HUES6 (cell line): ENCODE measurements around the gene MACROD2.

Experiments
- H3K27ac ChIP-seq: 2 replicates; pipeline ENCODE4 v1.7.0; 2013; ENCODE audit warnings: low read depth, mild to moderate bottlenecking, low read length, inconsistent platforms
- H3K27me3 ChIP-seq: 2 replicates; pipeline ENCODE4 v1.6.1; 2013; ENCODE audit warnings: low read length; ENCODE audit not compliant: control insufficient read depth, insufficient read depth
- H3K36me3 ChIP-seq: 2 replicates; pipeline ENCODE4 v1.6.1; 2013; ENCODE audit warnings: low read length; ENCODE audit not compliant: control insufficient read depth, insufficient read depth
- H3K4me1 ChIP-seq: 2 replicates; pipeline ENCODE4 v1.6.1; 2013; ENCODE audit warnings: low read length; ENCODE audit not compliant: control insufficient read depth, insufficient read depth
- H3K4me3 ChIP-seq: 2 replicates; pipeline ENCODE4 v1.5.1; 2013; ENCODE audit warnings: low read depth, low read length
- H3K9ac ChIP-seq: one replicate; pipeline ENCODE4 v1.6.1; 2013; ENCODE audit warnings: mild to moderate bottlenecking, low read length
- H3K9me3 ChIP-seq: 2 replicates; pipeline ENCODE4 v1.6.1; 2013; ENCODE audit warnings: low read depth, low read length; ENCODE audit not compliant: control insufficient read depth, insufficient read depth

Gene MACROD2

GRCh38 chr20:15032352-15032622 is 1037.0 kb downstream of the MACROD2 start:
- Histone ChIP-seq H3K4me1 (no peaks in the 10 kb centered on the region), H3K36me3 (no peaks in the 10 kb centered on the region), H3K4me3 (no peak overlapping the region), H3K9me3 (no peaks in the 10 kb centered on the region), H3K9ac (no peak overlapping the region), H3K27ac (no peak overlapping the region), H3K27me3 (no peaks in the 10 kb centered on the region)

- no peaks in the 10 kb centered on the region for H3K27me3 ChIP-seq
- no peaks in the 10 kb centered on the region for H3K36me3 ChIP-seq
- no peaks in the 10 kb centered on the region for H3K9me3 ChIP-seq
- H3K4me1 ChIP-seq: no peaks in the 10 kb centered on the region
- no peak overlapping the region for H3K9ac ChIP-seq
- H3K27ac ChIP-seq: no peak overlapping the region
- no peak overlapping the region for H3K4me3 ChIP-seq
Observed at GRCh38 chr20:15033269-15033668, 1038.0 kb downstream of the MACROD2 start.

GRCh38 chr20:15033891-15034290 is 1038.6 kb downstream of the MACROD2 start:
- H3K27me3 ChIP-seq: no peaks in the 10 kb centered on the region
- H3K36me3 ChIP-seq: no peaks in the 10 kb centered on the region
- no peaks in the 10 kb centered on the region for H3K4me1 ChIP-seq
- no peak overlapping the region for H3K9ac ChIP-seq
- no peaks in the 10 kb centered on the region for H3K9me3 ChIP-seq
- no peak overlapping the region for H3K27ac ChIP-seq
- no peak overlapping the region for H3K4me3 ChIP-seq

- Histone ChIP-seq H3K9ac (no peak overlapping the region), H3K36me3 (no peaks in the 10 kb centered on the region), H3K27ac (no peak overlapping the region), H3K4me1 (no peaks in the 10 kb centered on the region), H3K27me3 (no peaks in the 10 kb centered on the region), H3K4me3 (no peak overlapping the region), H3K9me3 (no peaks in the 10 kb centered on the region)
Observed at GRCh38 chr20:15036948-15037347, 1041.6 kb downstream of the MACROD2 start.

- Histone ChIP-seq H3K9me3 (no peaks in the 10 kb centered on the region), H3K4me3 (no peak overlapping the region), H3K36me3 (no peaks in the 10 kb centered on the region), H3K27ac (no peak overlapping the region), H3K4me1 (no peaks in the 10 kb centered on the region), H3K9ac (no peak overlapping the region), H3K27me3 (no peaks in the 10 kb centered on the region)
Observed at GRCh38 chr20:15039088-15039752, 1043.9 kb downstream of the MACROD2 start.

GRCh38 chr20:15042723-15043122 is 1047.4 kb downstream of the MACROD2 start:
- Histone ChIP-seq H3K27me3 (no peaks in the 10 kb centered on the region), H3K4me1 (no peaks in the 10 kb centered on the region), H3K9ac (no peak overlapping the region), H3K27ac (no peak overlapping the region), H3K9me3 (no peaks in the 10 kb centered on the region), H3K36me3 (no peaks in the 10 kb centered on the region), H3K4me3 (no peak overlapping the region)

- Histone ChIP-seq H3K4me3 (no peak overlapping the region), H3K9ac (no peak overlapping the region), H3K9me3 (no peaks in the 10 kb centered on the region), H3K4me1 (no peaks in the 10 kb centered on the region), H3K27me3 (no peaks in the 10 kb centered on the region), H3K27ac (no peak overlapping the region), H3K36me3 (no peaks in the 10 kb centered on the region)
Observed at GRCh38 chr20:15045246-15045645, 1049.9 kb downstream of the MACROD2 start.

- Histone ChIP-seq H3K36me3 (no peaks in the 10 kb centered on the region), H3K27ac (no peak overlapping the region), H3K4me1 (no peaks in the 10 kb centered on the region), H3K9me3 (peaks cover 4% of the 10 kb centered on the region; the same call in 1 of the 2 replicates), H3K4me3 (no peak overlapping the region), H3K9ac (no peak overlapping the region), H3K27me3 (no peaks in the 10 kb centered on the region)
Observed at GRCh38 chr20:15047042-15047441, 1051.7 kb downstream of the MACROD2 start.

GRCh38 chr20:15047601-15048000 is 1052.3 kb downstream of the MACROD2 start:
- H3K27me3 ChIP-seq: no peaks in the 10 kb centered on the region

GRCh38 chr20:15056246-15056645 is 1060.9 kb downstream of the MACROD2 start:
- Histone ChIP-seq H3K36me3 (no peaks in the 10 kb centered on the region), H3K9me3 (peaks cover 5% of the 10 kb centered on the region; the same call in 1 of the 2 replicates), H3K9ac (no peak overlapping the region), H3K4me3 (no peak overlapping the region), H3K27me3 (no peaks in the 10 kb centered on the region), H3K4me1 (no peaks in the 10 kb centered on the region; the same call in none of the 2 replicates), H3K27ac (no peak overlapping the region)

More at GRCh38 chr20:15047601-15048000, 1052.3 kb downstream of the MACROD2 start:
- H3K36me3 ChIP-seq: no peaks in the 10 kb centered on the region
- H3K27ac ChIP-seq: no peak overlapping the region
- H3K9ac ChIP-seq: no peak overlapping the region
- peaks cover 4% of the 10 kb centered on the region; the same call in 1 of the 2 replicates for H3K9me3 ChIP-seq
- no peak overlapping the region for H3K4me3 ChIP-seq
- H3K4me1 ChIP-seq: no peaks in the 10 kb centered on the region

- no peaks in the 10 kb centered on the region for H3K36me3 ChIP-seq
- no peak overlapping the region for H3K4me3 ChIP-seq
- no peak overlapping the region for H3K27ac ChIP-seq
- H3K9ac ChIP-seq: no peak overlapping the region
- H3K27me3 ChIP-seq: no peaks in the 10 kb centered on the region
- H3K4me1 ChIP-seq: peaks cover 3% of the 10 kb centered on the region
- no peaks in the 10 kb centered on the region for H3K9me3 ChIP-seq
Observed at GRCh38 chr20:15058841-15059240, 1063.5 kb downstream of the MACROD2 start.

GRCh38 chr20:15059438-15059837 is 1064.1 kb downstream of the MACROD2 start:
- Histone ChIP-seq H3K9me3 (no peaks in the 10 kb centered on the region), H3K9ac (no peak overlapping the region), H3K27me3 (no peaks in the 10 kb centered on the region), H3K27ac (no peak overlapping the region), H3K36me3 (no peaks in the 10 kb centered on the region), H3K4me3 (no peak overlapping the region), H3K4me1 (peaks cover 3% of the 10 kb centered on the region)
